HG02798 (cell line): ENCODE data around the gene PDE6C.

Experiments
- ATAC-seq: cut with Tn5 transposase; IDR thresholded peaks from one replicate; pipeline ENCODE4 v1.9.1; 2021; ENCODE audit warnings: mild to moderate bottlenecking; ENCODE audit not compliant: unreplicated experiment, poor library complexity

PDE6C gene

GRCh38 chr10:93628858-93629257, 16.5 kb downstream of the PDE6C start:
- no peak for ATAC-seq

GRCh38 chr10:93629647-93630305, 17.4 kb downstream of the PDE6C start:
- no peak for ATAC-seq

- ATAC-seq: no peak
Measured at GRCh38 chr10:93630625-93631557, 18.6 kb downstream of the PDE6C start.

- no peak for ATAC-seq
Measured at GRCh38 chr10:93639791-93640190, 27.5 kb downstream of the PDE6C start.

GRCh38 chr10:93652857-93653256, 40.5 kb downstream of the PDE6C start:
- no peak for ATAC-seq

GRCh38 chr10:93654201-93654600, 41.9 kb downstream of the PDE6C start:
- no peak for ATAC-seq

GRCh38 chr10:93656155-93656554, 43.8 kb downstream of the PDE6C start:
- ATAC-seq: no peak

GRCh38 chr10:93657757-93658156, 45.4 kb downstream of the PDE6C start:
- ATAC-seq: no peak

- ATAC-seq: no peak
Measured at GRCh38 chr10:93666030-93666429, 53.7 kb downstream of the PDE6C start.

- ATAC-seq: no peak
Measured at GRCh38 chr10:93667795-93668194, 55.5 kb downstream of the PDE6C start.

GRCh38 chr10:93670372-93670771, 58.0 kb downstream of the PDE6C start:
- ATAC-seq: no peak

GRCh38 chr10:93671042-93671441, 58.7 kb downstream of the PDE6C start:
- ATAC-seq: no peak

GRCh38 chr10:93672022-93672678, 59.8 kb downstream of the PDE6C start:
- no peak for ATAC-seq

- ATAC-seq: no peak
Measured at GRCh38 chr10:93672890-93673289, 60.6 kb downstream of the PDE6C start.

GRCh38 chr10:93673791-93674190, 61.5 kb downstream of the PDE6C start:
- no peak for ATAC-seq

- no peak for ATAC-seq
Measured at GRCh38 chr10:93678386-93678785, 66.0 kb downstream of the PDE6C start.

GRCh38 chr10:93678805-93679587, 66.7 kb downstream of the PDE6C start:
- no peak for ATAC-seq

- ATAC-seq: no peak
Measured at GRCh38 chr10:93680412-93681047, 68.2 kb downstream of the PDE6C start.

- ATAC-seq: no peak
Measured at GRCh38 chr10:93687737-93688136, 75.4 kb downstream of the PDE6C start.

- no peak for ATAC-seq
Measured at GRCh38 chr10:93695740-93696139, 83.4 kb downstream of the PDE6C start.
